ENCODE data around the gene SLC1A1. TPM values are rescaled to one million over a fixed set of nuclear protein-coding genes. Genes with fewer than 3 reads are reported as not detected.
"Not testable (repeated sequence)": the region's sequence is repeated elsewhere in the genome, so short reads cannot be mapped to it uniquely, and the experiment has no call there.

SLC1A1 gene
- total RNA-seq, 6 donors from 2014 or later = 16.8 to 62.5 (median 40.6) TPM

DNA sequence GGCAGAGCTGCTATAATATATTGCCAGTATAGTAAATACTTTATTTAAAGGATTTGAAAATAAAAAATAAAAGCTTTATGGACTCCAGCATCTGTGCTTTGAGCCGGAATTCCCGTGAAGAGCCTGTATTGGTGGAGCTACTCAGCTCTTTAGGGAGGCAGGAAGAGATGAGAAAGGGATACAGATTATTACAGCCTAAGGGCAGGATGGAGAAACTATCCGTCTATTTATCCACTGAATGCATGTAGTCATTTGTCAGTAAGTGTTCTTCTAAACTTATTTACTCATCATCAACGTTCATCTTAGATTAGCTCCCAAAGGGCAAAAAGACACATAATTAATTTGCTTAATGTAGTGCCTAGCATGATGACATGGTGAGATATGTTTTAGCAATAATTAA lies 48.4 kb downstream of the SLC1A1 start:
- ATAC-seq (ENCODE audit: low FRiP score in 2 of 2) = no peak
- TF ChIP-seq POLR2AphosphoS5 (IDR thresholded peaks at IDR 0.05) (no peak), EP300 (IDR thresholded peaks at IDR 0.05) (no peak), POLR2A (IDR thresholded peaks at IDR 0.05) (no peak)
- TF ChIP-seq, protein P1, sequence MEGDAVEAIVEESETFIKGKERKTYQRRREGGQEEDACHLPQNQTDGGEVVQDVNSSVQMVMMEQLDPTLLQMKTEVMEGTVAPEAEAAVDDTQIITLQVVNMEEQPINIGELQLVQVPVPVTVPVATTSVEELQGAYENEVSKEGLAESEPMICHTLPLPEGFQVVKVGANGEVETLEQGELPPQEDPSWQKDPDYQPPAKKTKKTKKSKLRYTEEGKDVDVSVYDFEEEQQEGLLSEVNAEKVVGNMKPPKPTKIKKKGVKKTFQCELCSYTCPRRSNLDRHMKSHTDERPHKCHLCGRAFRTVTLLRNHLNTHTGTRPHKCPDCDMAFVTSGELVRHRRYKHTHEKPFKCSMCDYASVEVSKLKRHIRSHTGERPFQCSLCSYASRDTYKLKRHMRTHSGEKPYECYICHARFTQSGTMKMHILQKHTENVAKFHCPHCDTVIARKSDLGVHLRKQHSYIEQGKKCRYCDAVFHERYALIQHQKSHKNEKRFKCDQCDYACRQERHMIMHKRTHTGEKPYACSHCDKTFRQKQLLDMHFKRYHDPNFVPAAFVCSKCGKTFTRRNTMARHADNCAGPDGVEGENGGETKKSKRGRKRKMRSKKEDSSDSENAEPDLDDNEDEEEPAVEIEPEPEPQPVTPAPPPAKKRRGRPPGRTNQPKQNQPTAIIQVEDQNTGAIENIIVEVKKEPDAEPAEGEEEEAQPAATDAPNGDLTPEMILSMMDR (IDR thresholded peaks at IDR 0.05) = no peak
- H3K27ac ChIP-seq = no peak overlapping the region
- H3K4me3 ChIP-seq = no peak overlapping the region
- H3K27me3 ChIP-seq = no peaks in the 10 kb centered on the region
- peaks cover 0 to 10% (median 3%) of the 10 kb centered on the region in 4 donors for H3K36me3 ChIP-seq
- no peak for DNase-seq
- 65 to 77% methylated on average over 4 of the region's 4 CpGs for WGBS, 2 donors
- H3K9me3 ChIP-seq = peaks cover 0 to 9% (median 5%) of the 10 kb centered on the region in 4 donors
- no peaks in the 10 kb centered on the region for H3K4me1 ChIP-seq

DNA sequence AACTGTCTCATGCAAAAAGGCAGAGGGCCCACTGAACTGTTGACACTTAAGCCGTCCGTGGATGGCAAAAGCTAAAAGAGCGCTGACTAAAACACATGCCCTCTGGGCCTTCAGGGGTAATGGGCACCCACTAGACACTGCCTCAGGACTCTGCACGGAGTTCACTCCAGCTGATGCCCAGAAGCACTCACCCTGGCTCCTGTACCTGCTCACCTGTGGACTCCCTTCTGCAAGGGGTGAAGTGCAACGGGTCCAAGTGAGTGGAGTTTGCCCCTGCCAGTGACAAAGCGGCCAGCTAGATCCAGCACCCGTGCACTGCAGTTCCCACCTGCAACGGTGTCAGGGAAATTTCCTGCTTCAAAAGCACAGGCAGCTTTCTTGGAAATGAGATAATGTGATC lies 50.2 kb downstream of the SLC1A1 start:
- no peak for ATAC-seq (ENCODE audit: low FRiP score in 2 of 2)
- Histone ChIP-seq H3K9me3 (peaks cover 0 to 9% (median 5%) of the 10 kb centered on the region in 4 donors), H3K27ac (no peak overlapping the region), H3K27me3 (no peaks in the 10 kb centered on the region), H3K4me1 (no peaks in the 10 kb centered on the region), H3K36me3 (peaks cover 0 to 10% (median 3%) of the 10 kb centered on the region in 4 donors), H3K4me3 (no peak overlapping the region)
- WGBS, 2 donors = 94 to 98% methylated on average over 8 of the region's 8 CpGs
- DNase-seq = no peak
- TF ChIP-seq POLR2AphosphoS5 (IDR thresholded peaks at IDR 0.05) (no peak), EP300 (IDR thresholded peaks at IDR 0.05) (no peak), POLR2A (IDR thresholded peaks at IDR 0.05) (no peak)
- TF ChIP-seq, protein P1 (IDR thresholded peaks at IDR 0.05) = no peak

DNA sequence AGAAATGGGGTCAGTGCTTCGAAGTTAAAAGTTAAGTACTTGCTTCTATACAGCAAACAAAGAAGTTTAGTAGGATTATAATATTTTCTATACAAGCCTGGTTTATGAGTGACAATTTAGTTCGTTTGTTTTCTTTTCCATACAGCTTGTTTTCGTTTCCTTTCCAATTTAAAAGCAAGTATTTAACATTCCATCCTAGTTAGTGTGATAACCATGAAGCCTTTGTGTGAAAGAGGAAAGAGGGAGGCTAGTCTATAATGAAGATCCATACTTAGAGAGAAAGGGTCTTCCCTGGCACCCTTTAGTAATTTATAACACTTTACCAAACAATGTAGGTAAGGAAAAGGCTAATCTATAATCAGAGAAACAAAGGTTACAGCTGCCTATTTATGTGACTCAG lies 51.0 kb downstream of the SLC1A1 start:
- DNase-seq (no peak), ATAC-seq (ENCODE audit: low FRiP score in 2 of 2) (no peak)
- no peak overlapping the region for H3K27ac ChIP-seq
- H3K36me3 ChIP-seq = peaks cover 0 to 10% (median 3%) of the 10 kb centered on the region in 4 donors
- TF ChIP-seq, protein P1 (IDR thresholded peaks at IDR 0.05) = no peak
- no peak for TF ChIP-seq POLR2A (IDR thresholded peaks at IDR 0.05)
- 65 to 87% methylated on average over 3 of the region's 3 CpGs for WGBS, 2 donors
- H3K27me3 ChIP-seq = no peaks in the 10 kb centered on the region
- H3K9me3 ChIP-seq = peaks cover 0 to 9% (median 5%) of the 10 kb centered on the region in 4 donors
- H3K4me1 ChIP-seq = no peaks in the 10 kb centered on the region
- no peak overlapping the region for H3K4me3 ChIP-seq

DNA sequence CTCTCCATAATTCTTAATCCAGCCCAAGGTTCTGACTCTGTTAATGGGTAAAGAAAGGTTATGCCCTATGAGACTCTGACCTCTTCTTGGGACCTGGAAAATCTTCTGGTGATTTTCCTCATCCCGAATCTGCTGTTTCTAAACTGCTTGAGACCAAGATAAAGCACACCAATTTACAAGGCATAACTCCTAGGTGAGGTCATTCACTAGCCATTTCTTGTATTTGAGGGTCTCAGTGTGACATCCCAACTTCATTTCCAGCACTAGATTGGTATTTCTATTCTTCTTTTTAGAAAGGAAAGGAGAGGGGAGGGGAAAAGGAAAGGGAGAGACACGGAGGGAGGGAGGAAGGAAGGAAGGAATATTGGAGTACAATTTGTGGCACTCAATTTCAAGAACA lies 51.6 kb downstream of the SLC1A1 start:
- TF ChIP-seq, protein P1 (IDR thresholded peaks at IDR 0.05) = no peak
- TF ChIP-seq POLR2A (IDR thresholded peaks at IDR 0.05) (no peak), EP300 (IDR thresholded peaks at IDR 0.05) (no peak), POLR2AphosphoS5 (IDR thresholded peaks at IDR 0.05) (no peak)
- DNase-seq (no peak), ATAC-seq (ENCODE audit: low FRiP score in 2 of 2) (no peak)
- Histone ChIP-seq H3K36me3 (peaks cover 0 to 10% (median 3%) of the 10 kb centered on the region in 4 donors), H3K4me3 (no peak overlapping the region), H3K4me1 (peaks cover 0 to 3% (median 1%) of the 10 kb centered on the region in 4 donors), H3K9me3 (peaks cover 0 to 9% (median 5%) of the 10 kb centered on the region in 4 donors), H3K27me3 (no peaks in the 10 kb centered on the region), H3K27ac (no peak overlapping the region)
- 53 to 58% methylated on average over 2 of the region's 2 CpGs for WGBS, 2 donors

- not testable (repeated sequence) for H3K9me3 ChIP-seq; H3K27me3 ChIP-seq; H3K36me3 ChIP-seq; H3K4me3 ChIP-seq; DNase-seq; H3K27ac ChIP-seq; ATAC-seq (ENCODE audit: low FRiP score in 2 of 2)
- peaks cover 0 to 20% (median 11%) of the 10 kb centered on the region in 4 donors for H3K4me1 ChIP-seq
- WGBS, 2 donors = 70 to 80% methylated on average over 5 of the region's 5 CpGs
These were observed 54.4 kb downstream of the SLC1A1 start for GRCh38 chr9:4544714-4545113.

All from upper lobe of left lung (tissue), 6 donors.